Subcutaneous abdominal adipose tissue (tissue), 5 donors: ENCODE measurements around the gene FAM78A.
"Not testable (repeated sequence)": the region's sequence is repeated elsewhere in the genome, so short reads cannot be mapped to it uniquely, and the experiment has no call there.

Source experiments
- H3K27ac ChIP-seq: one replicate; pipeline ENCODE4 v1.7.0; 2013; ENCODE audit warnings: low read depth, mild to moderate bottlenecking, inconsistent platforms, low read length, moderate library complexity
- H3K27me3 ChIP-seq, 5 donors: one replicate each; pipeline ENCODE4 v1.7.0; 2013; ENCODE audit warnings: low read length in 5 of 5, inconsistent platforms in 1 of 5; ENCODE audit not compliant: control insufficient read depth in 5 of 5, insufficient read depth in 4 of 5
- H3K36me3 ChIP-seq, 5 donors: one replicate each; pipeline ENCODE4 v1.7.0; 2013; ENCODE audit warnings: low read length in 5 of 5; ENCODE audit not compliant: control insufficient read depth in 5 of 5, insufficient read depth in 5 of 5
- H3K4me1 ChIP-seq, 5 donors: one replicate each; pipeline ENCODE4 v1.7.0; 2013; ENCODE audit warnings: low read length in 5 of 5, mild to moderate bottlenecking in 3 of 5, moderate library complexity in 1 of 5; ENCODE audit not compliant: control insufficient read depth in 5 of 5, insufficient read depth in 5 of 5
- H3K4me3 ChIP-seq, 5 donors: one replicate each; pipeline ENCODE4 v1.7.0; 2013; ENCODE audit warnings: low read length in 5 of 5, low read depth in 1 of 5
- H3K9ac ChIP-seq, 5 donors: one replicate each; pipeline ENCODE4 v1.7.0; 2013; ENCODE audit warnings: low read length in 5 of 5, mild to moderate bottlenecking in 4 of 5, moderate library complexity in 3 of 5
- H3K9me3 ChIP-seq, 5 donors: one replicate each; pipeline ENCODE4 v1.7.0; 2013; ENCODE audit warnings: low read length in 5 of 5; ENCODE audit not compliant: control insufficient read depth in 5 of 5
- donor health status: healthy.
- donor health status: healthy.
- donor health status: healthy.
- donor health status: healthy.
- donor health status: healthy.

Gene FAM78A

DNA sequence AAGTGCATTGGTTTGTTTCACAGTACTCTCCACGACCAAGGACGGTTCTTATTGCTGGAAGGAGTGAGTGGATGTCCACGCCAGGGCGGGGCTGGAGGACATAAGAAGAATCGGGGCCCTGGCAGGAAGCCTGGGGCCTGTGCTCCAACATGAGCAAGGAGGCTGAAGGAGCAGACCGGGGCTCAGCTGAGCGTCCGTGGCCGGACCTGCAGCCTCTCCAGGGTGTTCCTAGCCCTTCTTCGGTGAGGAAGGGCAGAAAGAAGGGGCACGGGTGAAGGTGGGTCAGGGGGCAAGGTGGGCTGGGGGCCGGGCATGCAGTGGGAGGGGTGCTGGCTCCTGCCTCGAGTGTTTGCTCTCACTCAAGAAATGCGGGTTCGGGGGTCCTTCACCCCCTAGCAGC lies 18.1 kb downstream of the FAM78A start:
- no peak overlapping the region for H3K27ac ChIP-seq
- peaks cover 0 to 28% (median 12%) of the 10 kb centered on the region in 5 donors for H3K36me3 ChIP-seq

DNA sequence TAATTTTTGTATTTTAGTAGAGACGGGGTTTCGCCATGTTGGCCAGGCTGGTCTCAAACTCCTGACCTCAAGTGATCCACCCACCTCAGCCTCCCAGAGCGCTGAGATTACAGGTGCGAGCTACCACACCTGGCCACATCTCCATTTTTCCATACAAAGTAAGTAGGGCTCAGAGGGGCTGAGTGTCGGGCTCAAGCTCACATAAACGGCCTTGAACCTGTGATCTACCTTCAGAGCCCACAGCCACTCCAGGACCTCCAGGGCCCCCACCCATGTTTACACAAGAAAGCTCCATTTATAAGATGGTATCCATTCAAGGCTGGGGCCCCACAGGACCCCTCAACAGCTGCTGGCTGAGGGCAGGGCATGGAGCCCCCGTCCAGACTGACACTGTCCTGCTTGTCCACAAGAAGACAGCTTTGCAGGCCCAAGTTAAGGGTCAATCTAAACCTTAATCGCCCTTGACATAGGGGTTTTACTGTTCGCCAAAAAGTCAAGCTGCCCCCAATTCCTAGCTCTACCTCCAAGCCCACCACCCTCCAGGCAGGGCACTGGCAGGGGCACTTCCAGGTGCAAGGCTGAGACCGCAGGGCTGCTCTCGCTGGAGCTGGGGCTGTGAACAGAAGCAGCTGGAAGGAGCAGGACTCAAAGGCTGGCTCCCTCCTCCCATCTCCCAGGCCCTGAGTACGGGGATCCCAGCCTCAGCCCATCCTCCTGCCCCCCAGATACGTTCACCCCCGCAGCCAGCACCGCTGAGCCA lies 18.9 kb downstream of the FAM78A start:
- peaks cover 4 to 40% (median 34%) of the 10 kb centered on the region in 5 donors for H3K4me1 ChIP-seq
- no peaks in the 10 kb centered on the region for H3K9me3 ChIP-seq
- no peaks in the 10 kb centered on the region for H3K27me3 ChIP-seq
- no peak overlapping the region for H3K4me3 ChIP-seq
- H3K27ac ChIP-seq: no peak overlapping the region
- no peak overlapping the region for H3K9ac ChIP-seq
- H3K36me3 ChIP-seq: peaks cover 0 to 28% (median 12%) of the 10 kb centered on the region in 5 donors

More for the DNA sequence above, 18.1 kb downstream of the FAM78A start:
- H3K4me1 ChIP-seq: peaks cover 4 to 40% (median 34%) of the 10 kb centered on the region in 5 donors
- no peaks in the 10 kb centered on the region for H3K27me3 ChIP-seq
- no peaks in the 10 kb centered on the region for H3K9me3 ChIP-seq
- no peak overlapping the region for H3K4me3 ChIP-seq
- peak overlapping the region in 1 of 5 donors; percentile 20 for H3K9ac ChIP-seq

DNA sequence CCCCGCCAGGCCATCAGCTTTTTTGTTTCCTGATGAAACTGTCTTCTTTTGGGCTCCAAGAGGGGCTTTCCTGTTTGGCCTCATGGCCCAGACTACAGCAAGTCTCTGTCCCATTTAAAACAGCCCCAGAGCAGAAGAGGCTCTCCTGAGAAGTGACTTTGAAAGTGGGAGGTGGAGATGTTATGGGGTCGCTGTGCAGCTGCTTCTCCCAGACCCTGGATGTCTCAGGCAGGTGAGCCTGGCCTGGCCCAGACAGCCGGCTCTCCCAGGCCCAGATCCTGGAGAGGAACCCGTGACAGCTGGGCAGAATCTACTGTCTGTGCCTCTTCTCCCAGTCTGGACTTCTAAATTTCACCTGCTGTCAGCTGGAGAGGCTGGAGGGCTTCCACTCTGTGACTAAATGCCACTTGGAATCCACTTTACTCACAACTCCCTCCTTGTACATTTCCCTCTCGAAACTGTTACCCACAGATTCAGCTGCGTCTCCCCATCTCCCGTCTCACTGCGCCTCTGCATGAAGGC lies 20.6 kb downstream of the FAM78A start:
- peak overlapping the region; percentile 2 for H3K27ac ChIP-seq
- H3K36me3 ChIP-seq: peaks cover 0 to 22% (median 8%) of the 10 kb centered on the region in 5 donors
- no peaks in the 10 kb centered on the region for H3K27me3 ChIP-seq
- H3K9ac ChIP-seq: peak overlapping the region in 1 of 5 donors; percentile 58
- peaks cover 4 to 40% (median 34%) of the 10 kb centered on the region in 5 donors for H3K4me1 ChIP-seq
- no peaks in the 10 kb centered on the region for H3K9me3 ChIP-seq
- peak overlapping the region in 4 of 5 donors; percentile 43 to 64 (median 50) for H3K4me3 ChIP-seq

DNA sequence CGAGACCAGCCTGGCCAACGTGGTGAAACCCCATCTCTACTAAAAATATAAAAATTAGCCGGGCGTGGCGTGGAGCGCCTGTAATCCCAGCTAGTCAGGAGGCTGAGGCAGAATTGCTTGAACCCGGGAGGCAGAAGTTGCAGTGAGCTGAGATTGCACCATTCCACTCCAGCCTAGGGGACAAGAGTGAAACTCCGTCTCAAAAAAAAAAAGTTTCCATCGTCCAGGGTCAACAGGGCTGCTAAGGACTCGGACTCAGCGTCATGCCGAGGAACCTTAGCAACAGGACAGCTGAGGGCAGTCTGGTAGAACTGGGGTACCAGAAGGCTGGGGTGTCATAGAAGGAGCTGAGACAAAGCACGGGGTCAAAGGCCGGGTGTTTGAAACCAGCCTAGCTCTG lies 21.7 kb downstream of the FAM78A start:
- Histone ChIP-seq H3K4me1 (peaks cover 4 to 40% (median 34%) of the 10 kb centered on the region in 5 donors), H3K36me3 (peaks cover 0 to 12% (median 3%) of the 10 kb centered on the region in 5 donors), H3K9ac (peak overlapping the region in 1 of 5 donors; percentile 4), H3K9me3 (no peaks in the 10 kb centered on the region), H3K4me3 (no peak overlapping the region), H3K27ac (no peak overlapping the region), H3K27me3 (no peaks in the 10 kb centered on the region)

DNA sequence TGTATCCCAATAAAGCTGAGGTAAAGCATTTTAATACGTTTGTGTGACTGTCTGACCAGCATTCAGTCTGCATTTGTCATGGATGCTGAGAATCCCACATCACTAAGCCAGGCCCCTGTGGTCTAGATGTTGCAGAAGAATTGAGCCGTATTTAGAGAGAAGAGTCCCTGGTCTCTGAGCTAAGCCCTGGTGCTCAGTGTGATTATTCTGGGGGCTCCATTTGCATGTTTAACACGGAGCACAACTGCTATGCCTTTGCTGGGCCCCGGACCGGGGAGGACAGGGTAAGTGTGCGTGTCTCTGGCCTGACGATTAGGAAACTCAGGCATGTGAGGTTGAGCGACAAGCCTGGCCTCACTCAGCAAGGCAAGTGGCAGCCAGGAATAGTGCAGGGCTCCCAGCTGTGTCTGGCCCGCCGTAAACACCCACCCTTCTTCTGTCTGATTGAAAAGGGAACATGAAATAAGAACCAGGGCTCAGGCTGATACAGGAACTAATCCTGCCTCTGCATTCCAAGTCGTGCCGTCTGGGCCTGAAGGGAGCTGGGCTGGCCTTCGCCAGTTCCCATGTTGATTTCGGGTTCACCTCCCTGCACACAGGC lies 22.3 kb downstream of the FAM78A start:
- no peaks in the 10 kb centered on the region for H3K27me3 ChIP-seq
- H3K4me3 ChIP-seq: peak overlapping the region in 1 of 5 donors; percentile 4
- peaks cover 4 to 40% (median 34%) of the 10 kb centered on the region in 5 donors for H3K4me1 ChIP-seq
- no peak overlapping the region for H3K27ac ChIP-seq
- H3K9ac ChIP-seq: no peak overlapping the region
- H3K36me3 ChIP-seq: peaks cover 0 to 5% (median 0%) of the 10 kb centered on the region in 5 donors
- no peaks in the 10 kb centered on the region for H3K9me3 ChIP-seq

DNA sequence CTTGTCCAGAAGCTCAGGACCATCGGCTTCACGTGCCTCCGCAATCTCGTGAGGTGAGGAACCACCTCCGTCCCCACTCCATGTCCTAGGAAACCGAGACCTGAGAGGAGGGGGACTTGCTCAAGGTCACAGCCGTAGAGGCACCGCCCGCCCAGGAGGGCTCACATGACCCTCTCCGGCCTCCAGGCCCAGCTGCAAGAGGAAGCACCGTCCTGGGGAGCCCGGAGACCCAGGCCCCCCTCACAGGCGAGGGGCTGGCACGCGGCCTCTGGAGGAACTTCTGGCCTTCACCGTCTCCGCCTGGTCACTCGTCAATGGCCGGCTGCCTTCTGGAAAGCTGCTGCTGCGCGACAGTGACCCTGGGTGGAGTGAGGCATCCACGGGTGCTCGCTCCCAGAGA lies 24.2 kb downstream of the FAM78A start:
- H3K4me1 ChIP-seq: peaks cover 4 to 28% (median 23%) of the 10 kb centered on the region in 5 donors
- peak overlapping the region in 3 of 5 donors; percentile 36 to 53 (median 40) for H3K4me3 ChIP-seq
- H3K9me3 ChIP-seq: no peaks in the 10 kb centered on the region
- no peaks in the 10 kb centered on the region for H3K36me3 ChIP-seq
- H3K27me3 ChIP-seq: no peaks in the 10 kb centered on the region
- no peak overlapping the region for H3K27ac ChIP-seq
- H3K9ac ChIP-seq: peak overlapping the region in 1 of 5 donors; percentile 64

DNA sequence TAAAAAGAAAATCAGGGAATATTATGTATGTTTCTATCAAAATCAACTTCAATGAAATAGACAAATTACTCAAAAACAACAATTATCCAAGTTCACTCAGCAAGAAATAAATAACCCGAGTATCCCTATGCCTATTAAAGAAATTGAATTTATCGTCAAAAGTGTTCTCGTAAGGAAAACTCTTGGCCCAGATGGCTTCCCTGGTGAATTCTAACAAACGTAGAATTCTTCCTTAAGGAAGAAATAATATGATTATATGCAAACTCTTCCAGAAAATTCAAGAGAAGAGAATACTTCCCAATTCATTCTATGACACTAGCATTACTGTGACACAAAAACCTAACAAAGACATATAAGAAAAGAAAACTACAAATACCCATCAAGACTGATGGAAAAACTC lies 29.7 kb downstream of the FAM78A start:
- no peaks in the 10 kb centered on the region for H3K27me3 ChIP-seq
- peaks cover 0 to 4% (median 0%) of the 10 kb centered on the region in 5 donors for H3K9me3 ChIP-seq
- H3K27ac ChIP-seq: no peak overlapping the region
- no peaks in the 10 kb centered on the region for H3K4me1 ChIP-seq
- H3K4me3 ChIP-seq: no peak overlapping the region
- no peaks in the 10 kb centered on the region for H3K36me3 ChIP-seq
- H3K9ac ChIP-seq: no peak overlapping the region

DNA sequence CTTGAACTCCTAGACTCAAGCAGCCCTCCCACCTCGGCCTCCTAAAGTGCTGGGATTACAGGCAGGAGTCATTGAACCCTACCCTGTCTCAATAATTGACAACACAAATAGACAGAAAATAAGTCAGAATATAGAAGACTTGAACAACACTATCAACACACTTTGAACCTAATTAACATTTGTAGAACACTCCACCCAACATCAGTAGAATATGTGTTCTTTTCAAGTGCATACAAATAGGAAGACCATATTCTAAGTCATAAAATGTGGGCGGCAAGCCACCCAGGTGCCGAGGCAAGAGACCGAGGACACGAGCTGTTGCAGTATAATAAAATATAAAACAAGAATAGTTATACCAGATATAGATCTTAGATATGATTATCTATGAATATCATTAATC lies 32.0 kb downstream of the FAM78A start:
- H3K4me3 ChIP-seq, H3K27me3 ChIP-seq, H3K9me3 ChIP-seq, H3K27ac ChIP-seq, H3K9ac ChIP-seq, H3K36me3 ChIP-seq, H3K4me1 ChIP-seq: not testable (repeated sequence)

DNA sequence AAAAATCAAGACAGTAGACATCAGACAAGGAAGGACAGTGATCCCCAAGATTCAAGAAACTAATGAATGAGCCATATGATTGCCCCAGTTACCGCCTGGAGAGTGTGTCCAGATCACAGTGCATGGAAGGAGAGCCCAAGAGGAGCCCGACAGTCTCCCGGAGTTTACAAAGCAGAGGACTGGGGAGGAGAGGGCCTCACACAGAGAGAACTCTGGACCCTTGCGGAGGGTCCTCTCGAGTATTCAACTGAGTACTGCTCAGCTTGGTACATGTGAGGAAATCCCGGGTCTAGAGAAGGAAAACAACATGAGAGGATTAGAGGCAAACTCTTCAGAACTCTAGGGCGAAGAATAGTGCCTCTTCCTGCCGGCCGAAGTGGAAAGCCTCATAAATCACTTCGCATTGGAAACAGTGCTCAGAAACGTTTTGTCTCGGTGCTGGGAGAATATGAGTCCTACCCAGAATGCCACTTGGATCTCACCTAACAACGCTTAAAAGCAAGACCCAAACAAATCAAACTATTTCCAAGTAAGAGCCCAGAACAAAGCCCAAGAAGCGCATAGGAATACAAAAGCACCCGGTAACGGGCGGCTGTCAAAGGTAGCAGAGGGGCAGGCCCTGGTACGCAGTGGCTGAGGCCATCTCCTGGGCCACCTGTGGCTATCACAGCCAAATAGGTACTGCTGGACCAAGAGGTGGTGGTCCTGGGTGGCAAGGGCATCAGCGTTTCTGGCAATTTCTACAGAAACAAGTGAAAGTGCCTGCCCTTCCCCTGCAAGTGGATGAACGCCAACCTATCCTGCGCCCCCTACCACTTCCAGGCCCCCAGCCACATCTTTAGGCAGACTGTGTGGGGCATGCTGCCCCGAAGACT lies 36.0 kb downstream of the FAM78A start:
- Histone ChIP-seq H3K9ac (no peak overlapping the region), H3K36me3 (peaks cover 0 to 9% (median 3%) of the 10 kb centered on the region in 5 donors), H3K27me3 (peaks cover 0 to 11% (median 5%) of the 10 kb centered on the region in 5 donors)

More for the DNA sequence above, 36.0 kb downstream of the FAM78A start:
- Histone ChIP-seq H3K9me3 (peaks cover 0 to 4% (median 0%) of the 10 kb centered on the region in 5 donors), H3K4me3 (no peak overlapping the region), H3K27ac (no peak overlapping the region), H3K4me1 (peaks cover 0 to 19% (median 18%) of the 10 kb centered on the region in 5 donors)
